GM21528 (cell line): ENCODE data around the gene EID1.

ENCODE experiments used
- ATAC-seq: cut with Tn5 transposase; IDR thresholded peaks from one replicate; pipeline ENCODE4 v1.9.1; 2021; ENCODE audit warnings: mild to moderate bottlenecking, moderate library complexity; ENCODE audit not compliant: unreplicated experiment, low FRiP score

EID1 gene

GRCh38 chr15:48868023-48868422, 9.9 kb upstream of the EID1 start:
- no peak for ATAC-seq

GRCh38 chr15:48868536-48868935, 9.4 kb upstream of the EID1 start:
- ATAC-seq, result no peak

- ATAC-seq, result no peak
Observed at GRCh38 chr15:48869966-48870365, 8.0 kb upstream of the EID1 start.

GRCh38 chr15:48871542-48871941, 6.4 kb upstream of the EID1 start:
- ATAC-seq, result no peak

- no peak for ATAC-seq
Observed at GRCh38 chr15:48872632-48873031, 5.3 kb upstream of the EID1 start.

GRCh38 chr15:48875241-48875960, 2.5 kb upstream of the EID1 start:
- ATAC-seq, result no peak

GRCh38 chr15:48876057-48876456, 1.9 kb upstream of the EID1 start:
- no peak for ATAC-seq

GRCh38 chr15:48880070-48880634, 2.2 kb downstream of the EID1 start:
- ATAC-seq, result no peak

GRCh38 chr15:48883699-48884098, 5.8 kb downstream of the EID1 start:
- ATAC-seq, result no peak

GRCh38 chr15:48887144-48887543, 9.2 kb downstream of the EID1 start:
- ATAC-seq, result no peak

- no peak for ATAC-seq
Observed at GRCh38 chr15:48888191-48888590, 10.3 kb downstream of the EID1 start.

- ATAC-seq, result no peak
Observed at GRCh38 chr15:48888836-48889235, 10.9 kb downstream of the EID1 start.

GRCh38 chr15:48889925-48890324, 12.0 kb downstream of the EID1 start:
- no peak for ATAC-seq

- ATAC-seq, result no peak
Observed at GRCh38 chr15:48890375-48890972, 12.5 kb downstream of the EID1 start.

- ATAC-seq, result no peak
Observed at GRCh38 chr15:48891232-48891765, 13.4 kb downstream of the EID1 start.

- ATAC-seq, result no peak
Observed at GRCh38 chr15:48893311-48893710, 15.4 kb downstream of the EID1 start.

- no peak for ATAC-seq
Observed at GRCh38 chr15:48896869-48897814, 19.2 kb downstream of the EID1 start.

- ATAC-seq, result no peak
Observed at GRCh38 chr15:48898032-48898431, 20.1 kb downstream of the EID1 start.

GRCh38 chr15:48898446-48898845, 20.5 kb downstream of the EID1 start:
- ATAC-seq, result no peak

- ATAC-seq, result no peak
Observed at GRCh38 chr15:48899793-48900192, 21.9 kb downstream of the EID1 start.

- no peak for ATAC-seq
Observed at GRCh38 chr15:48904758-48905157, 26.8 kb downstream of the EID1 start.
